HG03457 (cell line): ENCODE results near the gene NCAM1.
A peak's percentile ranks its signal among the peaks of the same experiment; 100 is the strongest.

ENCODE experiments used
- ATAC-seq: cut with Tn5 transposase; IDR thresholded peaks from one replicate; pipeline ENCODE4 v1.9.1; 2021; ENCODE audit warnings: moderate number of reproducible peaks; ENCODE audit not compliant: unreplicated experiment

Gene NCAM1

GRCh38 chr11:113271551-113272245 lies 310.5 kb downstream of the NCAM1 start:
- ATAC-seq, result no peak

- no peak for ATAC-seq
Observed at GRCh38 chr11:113272281-113272680, 311.1 kb downstream of the NCAM1 start.

DNA sequence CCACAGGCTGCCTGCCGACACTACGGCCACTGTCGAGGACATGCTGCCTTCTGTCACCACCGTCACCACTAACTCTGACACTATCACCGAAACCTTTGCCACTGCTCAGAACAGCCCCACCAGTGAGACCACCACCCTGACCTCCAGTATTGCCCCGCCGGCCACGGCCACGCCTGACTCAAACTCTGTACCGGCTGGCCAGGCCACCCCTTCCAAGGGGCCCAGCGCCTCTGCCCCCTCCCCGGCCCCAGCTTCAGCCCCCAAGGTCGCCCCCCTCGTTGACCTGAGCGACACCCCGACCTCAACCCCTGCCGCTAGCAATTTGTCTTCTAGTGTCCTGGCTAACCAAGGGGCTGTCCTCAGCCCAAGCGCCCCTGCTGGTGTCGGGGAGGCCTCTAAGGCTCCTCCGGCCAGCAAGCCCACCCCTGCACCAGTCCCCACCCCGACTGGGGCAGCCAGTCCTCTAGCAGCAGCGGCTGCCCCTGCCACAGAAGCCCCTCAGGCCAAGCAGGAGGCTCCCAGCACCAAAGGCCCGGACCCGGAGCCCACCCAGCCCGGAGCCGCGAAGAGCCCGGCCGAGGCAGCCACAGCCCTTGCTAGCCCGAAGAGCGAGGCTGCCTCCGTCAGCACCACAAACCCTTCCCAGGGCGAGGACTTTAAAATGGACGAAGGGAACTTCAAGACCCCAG lies 311.9 kb downstream of the NCAM1 start:
- no peak for ATAC-seq

- ATAC-seq, result no peak
Observed at GRCh38 chr11:113273720-113274119, 312.5 kb downstream of the NCAM1 start.

DNA sequence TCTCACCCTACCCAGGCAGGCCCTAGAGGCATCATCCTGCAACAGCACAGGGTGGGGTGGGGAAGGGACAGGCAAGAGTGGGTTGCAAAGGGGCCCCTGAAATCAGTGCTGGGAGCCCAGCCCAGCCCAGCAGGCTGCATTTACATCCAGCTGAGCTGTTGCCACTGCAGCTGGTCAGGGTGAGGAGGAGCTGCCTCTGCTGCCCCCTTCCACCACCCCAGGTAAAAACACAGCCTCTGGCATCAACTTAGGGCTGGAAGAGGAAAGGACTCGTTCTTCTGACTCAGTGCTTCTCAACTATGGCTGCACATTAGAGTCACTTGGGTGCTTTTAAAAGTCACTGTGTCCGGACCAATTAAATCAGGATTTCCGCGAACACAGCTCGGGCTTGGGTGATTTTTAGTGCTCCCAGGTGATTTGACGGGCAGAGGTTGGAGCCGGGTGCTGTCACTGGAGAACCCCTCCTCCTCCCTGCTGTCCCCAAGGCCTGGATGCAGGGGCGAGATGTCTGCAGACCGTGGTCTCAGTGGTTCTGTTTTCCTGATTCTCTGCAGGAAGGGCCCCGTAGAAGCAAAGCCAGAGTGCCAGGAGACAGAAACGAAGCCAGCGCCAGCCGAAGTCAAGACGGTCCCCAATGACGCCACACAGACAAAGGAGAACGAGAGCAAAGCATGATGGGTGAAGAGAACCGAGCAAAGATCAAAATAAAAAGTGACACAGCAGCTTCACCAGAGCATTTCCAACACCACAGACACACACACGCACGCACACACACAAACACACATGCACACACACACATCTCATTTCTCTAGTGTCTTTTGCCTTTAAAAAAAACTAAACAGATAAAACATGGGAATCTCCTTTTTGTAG lies 313.7 kb downstream of the NCAM1 start:
- ATAC-seq, result no peak

DNA sequence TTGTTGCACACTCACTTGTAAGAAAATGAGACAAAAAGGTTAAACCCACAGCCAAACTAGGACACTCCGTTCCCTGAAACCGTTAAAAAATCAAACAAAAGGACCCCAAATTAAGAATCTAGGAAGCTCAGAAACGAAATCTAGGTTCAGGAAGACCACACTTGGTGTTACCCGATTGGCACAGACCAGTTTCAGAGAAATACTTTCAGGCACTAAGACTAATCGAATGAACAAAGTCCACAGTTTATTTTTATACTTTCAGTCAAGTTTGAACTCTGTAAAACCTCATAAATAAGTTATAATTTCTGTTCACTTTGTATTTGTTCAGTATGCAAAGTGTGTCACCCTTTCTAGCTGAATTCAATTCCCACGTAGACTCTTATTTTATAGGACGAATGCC lies 314.4 kb downstream of the NCAM1 start:
- no peak for ATAC-seq

DNA sequence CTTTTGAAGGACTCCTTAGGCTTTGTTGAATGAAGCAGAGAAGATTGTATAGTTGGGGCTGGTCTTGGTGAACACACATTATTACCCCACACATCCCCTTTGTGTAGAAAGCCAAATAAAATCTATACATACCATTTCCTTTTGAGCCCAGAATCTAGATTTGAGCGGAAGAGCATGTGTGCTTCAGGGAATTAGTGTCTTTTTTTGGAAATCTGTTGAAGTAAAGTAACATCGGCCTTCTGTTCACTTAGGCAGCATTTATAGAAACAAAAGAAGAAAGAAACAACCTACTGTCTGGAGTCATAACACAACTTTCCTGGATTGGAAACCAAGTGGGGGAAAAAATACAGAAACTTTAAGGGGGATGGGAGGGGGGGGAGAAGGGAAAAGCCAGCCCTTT lies 315.2 kb downstream of the NCAM1 start:
- ATAC-seq, result no peak

- ATAC-seq, result no peak
Observed at GRCh38 chr11:113277907-113278306, 316.7 kb downstream of the NCAM1 start.

GRCh38 chr11:113278481-113278880 lies 317.3 kb downstream of the NCAM1 start:
- no peak for ATAC-seq

- ATAC-seq, result no peak
Observed at GRCh38 chr11:113278925-113279324, 317.7 kb downstream of the NCAM1 start.

GRCh38 chr11:113279591-113279990 lies 318.4 kb downstream of the NCAM1 start:
- no peak for ATAC-seq

- no peak for ATAC-seq
Observed at GRCh38 chr11:113281052-113281725, 320.0 kb downstream of the NCAM1 start.

- no peak for ATAC-seq
Observed at GRCh38 chr11:113282898-113283437, 321.7 kb downstream of the NCAM1 start.

- ATAC-seq, result no peak
Observed at GRCh38 chr11:113283881-113284280, 322.7 kb downstream of the NCAM1 start.

- ATAC-seq, result no peak
Observed at GRCh38 chr11:113286009-113286408, 324.8 kb downstream of the NCAM1 start.

GRCh38 chr11:113286509-113287497 lies 325.6 kb downstream of the NCAM1 start:
- no peak for ATAC-seq

DNA sequence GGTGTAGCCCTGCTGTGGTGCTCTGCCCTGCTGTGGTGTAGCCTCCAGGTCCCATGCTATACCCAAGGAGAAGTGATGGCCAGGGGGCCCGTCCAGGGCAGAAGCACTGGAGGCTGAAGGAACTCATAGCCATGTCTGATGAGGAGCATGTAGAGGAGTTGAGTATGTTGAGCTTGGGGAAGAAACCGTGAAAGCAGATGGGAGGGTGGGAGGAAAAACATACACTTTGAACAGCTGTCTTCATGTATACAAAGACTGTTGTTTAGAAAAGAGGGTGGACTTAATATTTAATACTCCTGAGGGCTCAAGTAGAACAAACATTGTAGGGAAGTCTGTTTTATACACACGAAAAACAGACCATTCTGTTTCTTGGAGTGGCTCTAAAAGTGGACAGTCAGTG lies 326.6 kb downstream of the NCAM1 start:
- ATAC-seq, result no peak

DNA sequence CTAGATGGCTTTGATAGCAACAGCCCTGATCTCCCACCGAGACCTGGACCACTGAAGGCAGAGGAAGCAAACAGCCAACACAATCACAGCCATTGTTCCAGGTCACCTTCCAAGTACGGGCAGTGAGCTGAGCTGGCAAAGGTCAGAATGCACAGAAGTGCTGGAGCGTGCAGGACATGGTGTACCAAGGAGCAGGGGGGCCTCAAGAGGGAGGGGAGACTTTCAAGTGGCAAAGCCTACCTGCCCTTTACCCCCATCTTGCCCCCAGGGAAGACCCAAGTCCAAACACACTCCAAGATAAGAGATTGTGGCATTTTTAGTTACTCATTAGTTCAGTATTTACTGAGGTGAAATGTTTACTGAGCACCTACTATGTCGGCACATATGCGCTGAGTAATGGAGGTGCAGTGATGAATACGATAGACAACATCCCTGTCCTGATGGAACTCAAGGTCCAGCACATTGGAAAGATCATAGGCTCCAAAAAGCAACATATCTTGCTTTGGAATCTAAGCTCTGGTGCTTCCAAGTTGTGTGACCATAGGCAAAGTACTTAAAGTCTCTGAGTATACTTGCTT lies 327.2 kb downstream of the NCAM1 start:
- ATAC-seq, result no peak

DNA sequence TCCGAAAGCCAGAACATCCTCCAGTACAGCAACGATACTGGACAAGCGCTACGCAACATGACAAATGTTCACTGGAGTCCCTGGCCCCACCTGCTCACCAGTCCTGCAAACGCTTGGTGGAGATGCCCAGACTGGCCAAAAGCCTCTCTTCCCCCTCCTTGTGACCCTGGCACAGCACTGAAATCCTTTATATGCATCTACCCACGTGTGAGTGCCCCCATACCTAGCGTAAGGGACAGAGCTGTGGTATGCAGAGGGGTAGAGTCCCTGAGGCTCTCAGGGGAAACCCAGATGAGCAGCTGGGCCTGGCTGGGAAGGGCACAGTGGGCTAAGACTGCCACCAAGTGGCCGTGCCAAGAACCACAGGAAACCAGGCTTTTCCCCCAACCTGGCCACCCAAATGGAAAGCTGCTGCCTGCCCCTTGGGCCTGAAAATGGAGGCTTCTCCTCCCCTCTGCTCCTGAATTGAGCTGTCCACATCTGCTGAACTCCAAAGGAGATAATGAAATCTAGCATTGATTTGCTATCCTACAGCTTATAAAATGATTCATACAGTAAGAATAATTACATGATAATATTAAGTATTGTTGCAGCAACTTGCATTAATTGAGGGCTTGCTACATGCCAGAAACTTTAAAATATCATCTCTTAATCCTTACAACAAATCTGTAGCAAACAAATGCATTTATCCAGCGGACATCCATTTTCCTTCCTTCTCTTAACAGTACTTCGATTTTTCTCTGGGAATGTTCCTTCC lies 328.4 kb downstream of the NCAM1 start:
- ATAC-seq, result peak; percentile 79
